HepG2 (cell line): ENCODE results near the gene NAT14. TPM values are rescaled to one million over a fixed set of nuclear protein-coding genes. Genes with fewer than 3 reads are reported as not detected.

Source experiments
- ERF ChIP-seq: IDR thresholded peaks from 2 replicates; pipeline ENCODE4 v1.6.1; 2018; ENCODE audit warnings: missing biosample characterization, missing genetic modification reagents
- IKZF5 ChIP-seq: IDR thresholded peaks from 2 replicates; pipeline ENCODE4 v1.6.1; 2018; ENCODE audit warnings: missing genetic modification reagents, mild to moderate bottlenecking, missing compliant biosample characterization
- MBD4 ChIP-seq: IDR thresholded peaks from 2 replicates; pipeline ENCODE4 v1.6.1; 2012; ENCODE audit warnings: low read length, inconsistent platforms, borderline replicate concordance
- MIER2 ChIP-seq: IDR thresholded peaks from 2 replicates; pipeline ENCODE4 v1.6.1; 2016; ENCODE audit warnings: missing biosample characterization, missing genetic modification reagents
- MZF1 ChIP-seq: sonication (generic); formaldehyde crosslinking; IDR thresholded peaks from 2 replicates; pipeline ENCODE4 v1.8.1; 2023; ENCODE audit warnings: mild to moderate bottlenecking, missing genetic modification reagents, borderline replicate concordance
- PHB2 ChIP-seq: fragments of 450-650 bp; IDR thresholded peaks from 2 replicates; pipeline ENCODE4 v1.6.1; 2018; ENCODE audit not compliant: partially characterized antibody
- SMAD9 ChIP-seq: sonication (generic); formaldehyde crosslinking; IDR thresholded peaks from 2 replicates; pipeline ENCODE4 v1.5.1; 2020; ENCODE audit warnings: mild to moderate bottlenecking, missing genetic modification reagents
- THAP8 ChIP-seq: sonication (generic); formaldehyde crosslinking; IDR thresholded peaks from 2 replicates; pipeline ENCODE4 v1.5.1; 2020; ENCODE audit warnings: missing genetic modification reagents, mild to moderate bottlenecking, borderline replicate concordance
- TRAFD1 ChIP-seq: sonication (generic); formaldehyde crosslinking; IDR thresholded peaks from 2 replicates; pipeline ENCODE4 v1.5.1; 2020; ENCODE audit warnings: missing genetic modification reagents, mild to moderate bottlenecking, borderline replicate concordance
- ZFP37 ChIP-seq: sonication (generic); formaldehyde crosslinking; IDR thresholded peaks from 2 replicates; pipeline ENCODE4 v1.4.0; 2020; ENCODE audit warnings: missing genetic modification reagents, borderline replicate concordance
- ZNF101 ChIP-seq: sonication (generic); formaldehyde crosslinking; IDR thresholded peaks from 2 replicates; pipeline ENCODE4 v1.4.0; 2020; ENCODE audit warnings: mild to moderate bottlenecking, low read depth, missing genetic modification reagents, borderline replicate concordance
- ZNF234 ChIP-seq: sonication (generic); formaldehyde crosslinking; conservative IDR thresholded peaks from 2 replicates; pipeline ENCODE4 v1.5.1; 2020; ENCODE audit warnings: mild to moderate bottlenecking, missing genetic modification reagents
- ZNF296 ChIP-seq: sonication (generic); formaldehyde crosslinking; conservative IDR thresholded peaks from 2 replicates; pipeline ENCODE4 v1.5.0; 2020; ENCODE audit warnings: mild to moderate bottlenecking, missing genetic modification reagents
- ZNF432 ChIP-seq: sonication (generic); formaldehyde crosslinking; IDR thresholded peaks from 2 replicates; pipeline ENCODE4 v1.5.0; 2020; ENCODE audit warnings: missing genetic modification reagents, mild to moderate bottlenecking, borderline replicate concordance
- ZNF646 ChIP-seq: sonication (generic); formaldehyde crosslinking; IDR thresholded peaks from 2 replicates; pipeline ENCODE4 v1.9.0; 2021; ENCODE audit warnings: mild to moderate bottlenecking, missing genetic modification reagents
- polyA plus RNA-seq, 8 experiments: library from polyadenylated mRNA; depleted of rRNA in 3 of 8; stranded (reverse) in 7 of 8; unstranded in 1 of 8; fragments of >200 nt; fragmentation: Illumina TruSeq in 4 of 8; extraction: Trizol in 4 of 8; gene quantifications; 2 replicates each; pipeline versions ENCODE4 v1.2.1 to v1.2.3, GENCODE V29; 2011 to 2016; ENCODE audit warnings: low read depth in 4 of 8, missing spikeins in 1 of 8, mixed read lengths in 1 of 8; ENCODE audit not compliant: insufficient read depth in 1 of 8
- total RNA-seq, 5 experiments: library from RNA; depleted of rRNA; stranded (reverse); fragments of >200 nt; fragmentation: Illumina TruSeq; extraction: Trizol; gene quantifications; 2 replicates each; pipeline ENCODE4 v1.2.3, GENCODE V29; 2016; ENCODE audit warnings: low read depth in 1 of 5
- TF ChIP-seq, protein P1 (sequence below), 2 experiments: IDR thresholded peaks; 2 replicates each; pipeline ENCODE4 v1.6.1; 2011 to 2012; ENCODE audit warnings: low read length in 2 of 2, borderline replicate concordance in 1 of 2, low read depth in 1 of 2, mild to moderate bottlenecking in 1 of 2, moderate library complexity in 1 of 2

NAT14 gene
- total and polyA plus RNA-seq, 2 of the 13 experiments (the other 11 are each of a cell fraction or from before 2014, with no cell fraction given), result 20.7 to 22.3 TPM

DNA sequence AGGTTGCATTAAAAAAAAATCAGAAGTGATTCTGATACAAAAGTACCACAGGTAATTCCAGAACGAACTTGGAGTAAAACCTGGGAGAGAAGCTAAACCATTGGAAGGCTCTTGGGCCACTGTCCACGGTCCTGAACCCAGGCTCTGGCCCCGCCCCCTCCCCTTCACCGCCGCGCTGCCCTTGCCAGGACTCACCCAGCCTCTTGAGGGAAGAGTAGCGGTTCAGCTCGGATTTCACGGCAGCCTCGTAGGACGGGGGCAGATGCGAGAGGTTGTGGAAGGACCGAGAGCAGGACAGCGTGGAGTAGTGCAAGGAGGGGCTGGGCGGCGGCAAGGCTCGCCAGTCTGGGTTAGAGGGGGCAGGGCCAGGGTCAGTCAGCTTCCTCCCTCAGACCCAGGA lies 47.6 kb upstream of the NAT14 start (continued):
- TF ChIP-seq ERF, result peak; percentile 80
- no peak for TF ChIP-seq THAP8 (CRISPR knock-in tag)
- TF ChIP-seq ZFP37, result 0 out of 2 replicates have a peak, but pooled peaks have one; percentile 43
- no peak for TF ChIP-seq ZNF234 (CRISPR knock-in tag)
- no peak for TF ChIP-seq MZF1 (CRISPR knock-in tag)
- no peak for TF ChIP-seq MBD4
- TF ChIP-seq ZNF296 (CRISPR knock-in tag), result no peak
- TF ChIP-seq ZNF646 (CRISPR knock-in tag), result no peak
- no peak for TF ChIP-seq PHB2
- TF ChIP-seq IKZF5 (CRISPR knock-in tag), result peak; percentile 70; the same call in 1 of the 2 replicates
- peak; percentile 99 for TF ChIP-seq MIER2
- TF ChIP-seq ZNF432 (CRISPR knock-in tag), result no peak
- no peak; the same call in 1 of the 2 replicates for TF ChIP-seq TRAFD1
- TF ChIP-seq SMAD9 (CRISPR knock-in tag), result no peak
- TF ChIP-seq, protein P1, sequence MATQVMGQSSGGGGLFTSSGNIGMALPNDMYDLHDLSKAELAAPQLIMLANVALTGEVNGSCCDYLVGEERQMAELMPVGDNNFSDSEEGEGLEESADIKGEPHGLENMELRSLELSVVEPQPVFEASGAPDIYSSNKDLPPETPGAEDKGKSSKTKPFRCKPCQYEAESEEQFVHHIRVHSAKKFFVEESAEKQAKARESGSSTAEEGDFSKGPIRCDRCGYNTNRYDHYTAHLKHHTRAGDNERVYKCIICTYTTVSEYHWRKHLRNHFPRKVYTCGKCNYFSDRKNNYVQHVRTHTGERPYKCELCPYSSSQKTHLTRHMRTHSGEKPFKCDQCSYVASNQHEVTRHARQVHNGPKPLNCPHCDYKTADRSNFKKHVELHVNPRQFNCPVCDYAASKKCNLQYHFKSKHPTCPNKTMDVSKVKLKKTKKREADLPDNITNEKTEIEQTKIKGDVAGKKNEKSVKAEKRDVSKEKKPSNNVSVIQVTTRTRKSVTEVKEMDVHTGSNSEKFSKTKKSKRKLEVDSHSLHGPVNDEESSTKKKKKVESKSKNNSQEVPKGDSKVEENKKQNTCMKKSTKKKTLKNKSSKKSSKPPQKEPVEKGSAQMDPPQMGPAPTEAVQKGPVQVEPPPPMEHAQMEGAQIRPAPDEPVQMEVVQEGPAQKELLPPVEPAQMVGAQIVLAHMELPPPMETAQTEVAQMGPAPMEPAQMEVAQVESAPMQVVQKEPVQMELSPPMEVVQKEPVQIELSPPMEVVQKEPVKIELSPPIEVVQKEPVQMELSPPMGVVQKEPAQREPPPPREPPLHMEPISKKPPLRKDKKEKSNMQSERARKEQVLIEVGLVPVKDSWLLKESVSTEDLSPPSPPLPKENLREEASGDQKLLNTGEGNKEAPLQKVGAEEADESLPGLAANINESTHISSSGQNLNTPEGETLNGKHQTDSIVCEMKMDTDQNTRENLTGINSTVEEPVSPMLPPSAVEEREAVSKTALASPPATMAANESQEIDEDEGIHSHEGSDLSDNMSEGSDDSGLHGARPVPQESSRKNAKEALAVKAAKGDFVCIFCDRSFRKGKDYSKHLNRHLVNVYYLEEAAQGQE (IDR thresholded peaks at IDR 0.05; ENCODE audit: borderline replicate concordance in 1 of 2, low read depth in 1 of 2, low read length in 2 of 2), result peak in 1 of 2 experiments; percentile 99
- TF ChIP-seq ZNF101 (CRISPR knock-in tag), result no peak
